ENCODE data around the gene MAST2. TPM values are rescaled to one million over a fixed set of nuclear protein-coding genes. Genes with fewer than 3 reads are reported as not detected.

MAST2 gene
- total RNA-seq, 1 experiment from 2014 or later: 38.4 TPM

- ChIA-PET POLR2A (ENCODE audit: low non-redundant PET) (no interaction called here), CTCF (no interaction called here)
- no peak overlapping the region for H3K4me3 ChIP-seq (ENCODE audit: low read depth, low read length, poor library complexity, severe bottlenecking)
- DNase-seq (ENCODE audit: low spot score): no peak
- no peaks in the 10 kb centered on the region for H3K36me3 ChIP-seq (ENCODE audit: insufficient read depth, low read length, poor library complexity, severe bottlenecking)
- H3K27me3 ChIP-seq (replicated peaks; ENCODE audit: insufficient read depth, low read depth, low read length, poor library complexity): no peaks in the 10 kb centered on the region
- H3K9me3 ChIP-seq (ENCODE audit: low read depth, low read length, poor library complexity, severe bottlenecking): no peaks in the 10 kb centered on the region
- TF ChIP-seq EZH2 (IDR thresholded peaks at IDR 0.05; ENCODE audit: borderline replicate concordance, low read depth, low read length, poor library complexity, severe bottlenecking) (no peak), CTCF (conservative IDR thresholded peaks at IDR 0.05; ENCODE audit: low read depth, low read length) (no peak)
- H3K27ac ChIP-seq (ENCODE audit: low read depth, low read length, poor library complexity, severe bottlenecking): no peak overlapping the region
- intact Hi-C loops (cut with micrococcal nuclease; ENCODE audit: unreplicated experiment): no loop called here
- peaks cover 2% of the 10 kb centered on the region for H3K4me1 ChIP-seq (ENCODE audit: insufficient read depth, low read length, poor library complexity, severe bottlenecking)
- no TSS peak for BruUV-seq (replicated peaks)
These were observed 119.4 kb downstream of the MAST2 start for GRCh38 chr1:45922813-45923212.

- peaks cover 5% of the 10 kb centered on the region for H3K4me1 ChIP-seq (ENCODE audit: insufficient read depth, low read length, poor library complexity, severe bottlenecking)
- POLR2A ChIA-PET (ENCODE audit: low non-redundant PET): no interaction called here
- TF ChIP-seq CTCF (conservative IDR thresholded peaks at IDR 0.05; ENCODE audit: low read depth, low read length): no peak
- no peak for TF ChIP-seq EZH2 (IDR thresholded peaks at IDR 0.05; ENCODE audit: borderline replicate concordance, low read depth, low read length, poor library complexity, severe bottlenecking)
- H3K9me3 ChIP-seq (ENCODE audit: low read depth, low read length, poor library complexity, severe bottlenecking): no peaks in the 10 kb centered on the region
- no peak overlapping the region for H3K4me3 ChIP-seq (ENCODE audit: low read depth, low read length, poor library complexity, severe bottlenecking)
- DNase-seq (ENCODE audit: low spot score): no peak
- no peaks in the 10 kb centered on the region for H3K36me3 ChIP-seq (ENCODE audit: insufficient read depth, low read length, poor library complexity, severe bottlenecking)
- intact Hi-C loops (cut with micrococcal nuclease; ENCODE audit: unreplicated experiment): no loop called here
- no peaks in the 10 kb centered on the region for H3K27me3 ChIP-seq (replicated peaks; ENCODE audit: insufficient read depth, low read depth, low read length, poor library complexity)
- no peak overlapping the region for H3K27ac ChIP-seq (ENCODE audit: low read depth, low read length, poor library complexity, severe bottlenecking)
- no TSS peak for BruUV-seq (replicated peaks)
- CTCF ChIA-PET: no interaction called here
These were observed 119.9 kb downstream of the MAST2 start for GRCh38 chr1:45923343-45923742.

GRCh38 chr1:45924736-45925135 is 121.3 kb downstream of the MAST2 start:
- no peak for DNase-seq (ENCODE audit: low spot score)

More at GRCh38 chr1:45924736-45925135, 121.3 kb downstream of the MAST2 start:
- Histone ChIP-seq H3K27ac (ENCODE audit: low read depth, low read length, poor library complexity, severe bottlenecking) (no peak overlapping the region), H3K36me3 (ENCODE audit: insufficient read depth, low read length, poor library complexity, severe bottlenecking) (no peaks in the 10 kb centered on the region), H3K27me3 (replicated peaks; ENCODE audit: insufficient read depth, low read depth, low read length, poor library complexity) (no peaks in the 10 kb centered on the region), H3K4me1 (ENCODE audit: insufficient read depth, low read length, poor library complexity, severe bottlenecking) (peaks cover 14% of the 10 kb centered on the region), H3K9me3 (ENCODE audit: low read depth, low read length, poor library complexity, severe bottlenecking) (no peaks in the 10 kb centered on the region), H3K4me3 (ENCODE audit: low read depth, low read length, poor library complexity, severe bottlenecking) (no peak overlapping the region)
- TF ChIP-seq CTCF (conservative IDR thresholded peaks at IDR 0.05; ENCODE audit: low read depth, low read length) (no peak), EZH2 (IDR thresholded peaks at IDR 0.05; ENCODE audit: borderline replicate concordance, low read depth, low read length, poor library complexity, severe bottlenecking) (no peak)
- no TSS peak for BruUV-seq (replicated peaks)
- ChIA-PET POLR2A (ENCODE audit: low non-redundant PET) (no interaction called here), CTCF (no interaction called here)
- intact Hi-C loops (cut with micrococcal nuclease; ENCODE audit: unreplicated experiment): no loop called here

Data from A673 (cell line).